IPS DF 4.7 (cell line): ENCODE data around the gene PPIF.
"Not testable (repeated sequence)": the region's sequence is repeated elsewhere in the genome, so short reads cannot be mapped to it uniquely, and the experiment has no call there.

Experiments
- DNase-seq: peaks from one replicate; pipeline ENCODE4 v3.0.0-alpha.2; 2013; ENCODE audit warnings: low spot score; ENCODE audit errors: extremely low read depth

The PPIF gene

DNA sequence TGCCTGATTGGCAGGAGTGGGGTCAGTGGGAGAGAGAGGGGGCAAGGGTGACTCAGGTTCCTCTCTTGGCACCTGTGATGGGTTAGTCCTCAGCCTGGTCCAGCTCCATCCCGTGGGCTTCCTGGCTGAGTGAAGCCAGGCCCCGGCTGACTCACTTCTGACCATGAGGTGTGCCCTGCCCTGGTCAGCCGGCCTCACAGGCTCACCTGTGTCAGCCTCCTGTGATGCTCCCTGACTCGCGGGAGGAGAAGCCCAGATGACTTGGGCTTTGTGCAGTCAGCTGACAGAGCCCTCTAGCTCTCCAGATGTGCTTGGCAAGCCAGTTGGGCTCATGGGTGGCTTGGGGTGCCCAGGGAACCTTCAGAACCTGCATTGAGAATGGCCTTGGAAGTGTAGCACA, 16.0 kb upstream of the PPIF start:
- no peak for DNase-seq

GRCh38 chr10:79331709-79332108, 15.6 kb upstream of the PPIF start:
- DNase-seq, result no peak

DNA sequence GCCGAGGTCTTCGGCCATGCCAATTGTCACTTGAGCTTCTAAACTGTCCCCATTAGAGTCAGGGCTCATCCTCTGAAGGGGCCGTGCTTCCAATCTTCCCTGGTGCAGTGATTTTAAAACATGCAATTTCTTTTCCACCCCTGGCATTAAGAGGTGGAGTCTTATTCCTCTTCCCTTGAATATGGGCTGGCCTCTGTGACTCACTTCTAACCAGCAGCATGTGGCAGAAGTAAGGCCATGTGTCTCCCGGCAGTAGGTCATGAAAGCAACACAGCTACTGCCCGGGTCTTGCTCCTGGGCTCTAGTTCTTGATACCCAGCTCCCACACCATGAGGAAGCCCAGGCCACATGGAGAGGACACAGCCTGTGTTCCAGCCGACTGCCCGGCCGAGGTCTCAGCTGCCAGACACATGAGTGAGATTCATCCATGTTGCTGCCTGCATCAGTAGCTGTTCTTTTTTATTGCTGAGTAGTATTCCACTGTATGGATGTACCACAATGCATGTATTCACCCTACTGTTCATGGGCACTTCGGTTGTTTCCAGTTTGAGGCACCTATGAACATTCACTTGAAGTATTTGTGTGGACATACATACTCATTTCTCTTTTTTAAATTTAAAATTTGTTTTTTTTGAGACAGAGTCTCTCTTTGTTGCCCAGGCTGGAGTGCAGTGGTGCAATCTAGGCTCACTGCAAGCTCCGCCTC, 14.5 kb upstream of the PPIF start:
- DNase-seq, result not testable (repeated sequence)

- no peak for DNase-seq
Measured at GRCh38 chr10:79333513-79333912, 13.8 kb upstream of the PPIF start.

GRCh38 chr10:79334573-79334972, 12.7 kb upstream of the PPIF start:
- DNase-seq, result no peak

- no peak for DNase-seq
Measured at GRCh38 chr10:79335094-79335469, 12.2 kb upstream of the PPIF start.

- no peak for DNase-seq
Measured at GRCh38 chr10:79335470-79336235, 11.6 kb upstream of the PPIF start.

- no peak for DNase-seq
Measured at GRCh38 chr10:79336276-79336675, 11.0 kb upstream of the PPIF start.

- no peak for DNase-seq
Measured at GRCh38 chr10:79336739-79337138, 10.5 kb upstream of the PPIF start.

GRCh38 chr10:79337783-79338469, 9.3 kb upstream of the PPIF start:
- DNase-seq, result not testable (repeated sequence)

- DNase-seq, result no peak
Measured at GRCh38 chr10:79339266-79339665, 8.0 kb upstream of the PPIF start.

DNA sequence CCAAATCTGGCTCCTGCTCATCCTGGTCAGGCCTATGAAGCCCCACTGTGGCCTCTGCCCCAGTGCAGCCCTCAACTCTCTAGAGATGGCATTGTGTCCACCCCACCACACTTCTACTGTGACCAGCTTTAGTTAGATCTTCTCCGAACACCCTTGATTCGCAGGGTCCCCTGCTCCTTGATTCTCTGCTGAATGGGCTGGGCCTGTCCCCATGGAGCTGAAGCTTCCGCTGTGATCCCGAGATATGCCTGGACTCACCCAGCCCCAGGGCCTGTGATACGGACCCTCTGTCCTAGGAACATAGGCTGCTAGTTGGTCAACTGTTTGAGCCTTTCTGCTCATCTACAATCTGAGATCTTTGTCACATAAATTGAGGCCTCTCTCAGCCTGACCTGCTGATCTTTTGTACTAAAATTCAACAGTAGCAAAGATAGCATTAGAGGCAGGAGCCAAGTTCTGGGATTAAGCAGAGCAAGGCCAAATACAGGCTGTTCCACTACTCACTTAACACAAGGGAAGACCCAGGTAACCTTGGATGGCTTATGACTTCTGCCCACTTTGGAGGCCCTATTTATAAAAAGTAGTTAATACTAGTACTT, 6.5 kb upstream of the PPIF start:
- DNase-seq, result no peak

- no peak for DNase-seq
Measured at GRCh38 chr10:79342295-79342761, 4.9 kb upstream of the PPIF start.

GRCh38 chr10:79342811-79343561, 4.3 kb upstream of the PPIF start:
- DNase-seq, result no peak

- no peak for DNase-seq
Measured at GRCh38 chr10:79344502-79345195, 2.6 kb upstream of the PPIF start.

DNA sequence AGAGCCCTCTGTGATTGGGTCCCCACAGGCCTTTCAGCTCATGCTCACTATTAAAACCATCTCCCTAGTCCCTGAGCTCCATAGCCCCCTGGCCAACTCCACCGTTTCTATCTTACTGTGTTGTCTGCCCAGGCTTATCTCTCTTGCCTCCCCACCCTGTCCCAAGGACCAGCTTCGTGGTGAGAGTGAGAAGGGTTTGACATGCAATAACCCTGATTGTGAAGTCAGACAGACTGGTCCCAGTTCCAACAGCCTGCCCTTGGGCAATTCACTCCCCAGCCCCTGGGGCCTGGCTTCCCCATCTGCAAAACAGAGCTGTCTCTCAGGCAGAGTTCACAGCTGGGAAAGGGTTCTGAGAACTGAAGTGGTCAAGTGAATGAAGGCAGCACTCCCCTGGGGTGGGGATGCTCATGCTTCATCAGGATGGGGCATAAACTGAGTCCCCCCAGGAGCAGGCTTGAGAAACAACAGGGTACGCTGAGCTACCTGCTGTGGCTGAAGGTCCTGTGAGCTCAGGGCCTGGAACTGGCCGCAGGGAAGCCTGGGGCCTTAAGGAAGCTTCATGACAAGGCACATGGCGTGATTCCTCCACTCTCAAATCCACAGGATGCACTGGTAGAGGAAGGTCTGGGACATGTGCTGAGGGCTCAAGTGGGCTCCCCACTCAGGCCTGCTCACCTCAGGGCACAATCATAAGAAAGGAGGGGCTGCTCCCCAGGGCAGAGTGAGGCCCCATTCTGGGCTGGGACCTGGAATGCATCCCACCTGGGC, 1.8 kb upstream of the PPIF start:
- DNase-seq, result no peak

DNA sequence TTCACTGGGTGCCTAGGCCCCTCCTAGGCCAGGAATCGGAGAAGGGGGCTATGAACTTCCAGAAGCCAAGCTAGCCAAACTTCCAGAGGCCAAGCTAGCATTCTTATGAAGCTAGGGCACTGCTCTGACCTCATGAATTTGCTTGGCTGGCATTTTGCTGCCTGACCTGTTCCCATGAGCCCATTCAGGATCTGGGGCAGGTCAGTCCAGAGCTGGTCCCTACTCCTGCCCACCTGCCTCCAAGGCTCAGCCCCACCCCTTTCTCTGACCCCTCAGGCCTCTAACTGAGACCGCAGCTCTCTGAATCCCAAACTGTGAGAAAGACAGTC, 1.3 kb upstream of the PPIF start:
- no peak for DNase-seq

- DNase-seq, result no peak
Measured at GRCh38 chr10:79346388-79347225, 662 bp upstream of the PPIF start.
